Astrocyte of the cerebellum (primary cell): Measurements from ENCODE around the gene CRHR1.

Experiments used
- DNase-seq: peaks from one replicate; pipeline ENCODE4 v3.0.0-alpha.2; 2011; ENCODE audit warnings: low read depth
- H3K4me3 ChIP-seq: 2 replicates; pipeline ENCODE4 v1.5.1; 2011; ENCODE audit warnings: mild to moderate bottlenecking, low read depth, low read length, moderate library complexity
- CTCF ChIP-seq: IDR thresholded peaks from 2 replicates; pipeline ENCODE4 v1.5.1; 2012; ENCODE audit warnings: low read length, low read depth, moderate library complexity, mild to moderate bottlenecking; ENCODE audit errors: missing control alignments
- in situ Hi-C: cut with HindIII; loops from 2 replicates; pipeline ENCODE4 v1.10.0; 2017; ENCODE audit warnings: low sequenced_read_pairs

The CRHR1 gene

GRCh38 chr17:45877467-45877866, 93.3 kb downstream of the CRHR1 start:
- TF ChIP-seq CTCF: no peak
- H3K4me3 ChIP-seq: no peak overlapping the region
- no peak for DNase-seq
- in situ Hi-C loops: no loop called here

DNA sequence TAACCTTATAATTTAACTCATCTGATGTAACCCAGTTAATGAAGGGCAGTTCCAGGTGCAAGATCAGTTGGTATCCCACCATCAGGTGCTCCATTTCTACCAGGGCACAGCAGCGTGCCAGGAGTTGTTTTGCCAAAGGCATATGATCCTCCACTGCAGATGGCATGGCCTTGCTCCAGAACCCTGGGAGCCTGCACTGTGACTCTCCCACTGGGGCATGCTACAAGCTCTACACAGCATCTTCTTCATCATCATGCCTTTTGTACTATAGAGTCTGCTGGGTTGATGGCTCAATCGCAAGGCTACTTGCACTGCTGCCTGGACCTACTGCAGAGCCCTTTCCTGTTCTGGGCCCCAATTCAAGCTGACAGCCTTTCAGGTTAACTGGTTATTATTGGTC, 98.9 kb downstream of the CRHR1 start:
- H3K4me3 ChIP-seq: no peak overlapping the region

More for the DNA sequence above, 98.9 kb downstream of the CRHR1 start:
- DNase-seq: no peak
- in situ Hi-C loops: no loop called here
- TF ChIP-seq CTCF: no peak
